NK-92 treated with Interleukin-12 subunit alpha and Interleukin-12 subunit beta, amount 100 ng/mL, for 24 hours (cell line): ENCODE results near the gene SRP68.

Experiments
- DNase-seq: peaks from one replicate; lab custom pipeline; 2025; lab: John Stamatoyannopoulos, UW

The SRP68 gene

DNA sequence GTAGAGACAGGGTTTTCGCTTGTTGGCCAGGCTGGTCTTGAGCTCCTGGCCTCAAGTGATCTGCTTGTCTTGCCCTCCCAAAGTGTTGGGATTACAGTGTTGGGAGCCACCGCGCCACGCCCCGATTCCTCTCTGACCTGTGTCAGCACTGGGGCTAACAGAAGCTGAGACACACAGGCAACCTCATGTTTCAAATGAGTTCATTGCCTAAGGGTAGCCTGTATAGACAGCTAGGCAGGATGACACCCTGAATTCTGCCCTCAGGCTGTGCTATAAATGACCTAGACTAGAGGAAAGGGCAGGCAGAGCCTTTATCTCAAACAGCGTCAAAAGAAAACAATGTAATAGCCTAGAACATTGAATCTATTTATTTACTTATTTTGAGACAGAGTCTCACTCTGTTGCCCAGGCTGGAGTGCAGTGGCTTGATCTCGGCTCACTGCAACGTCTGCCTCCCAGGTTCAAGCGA, 74.0 kb downstream of the SRP68 start:
- no peak for DNase-seq

- no peak for DNase-seq
Measured at GRCh38 chr17:75996665-75997590, 75.4 kb downstream of the SRP68 start.

DNA sequence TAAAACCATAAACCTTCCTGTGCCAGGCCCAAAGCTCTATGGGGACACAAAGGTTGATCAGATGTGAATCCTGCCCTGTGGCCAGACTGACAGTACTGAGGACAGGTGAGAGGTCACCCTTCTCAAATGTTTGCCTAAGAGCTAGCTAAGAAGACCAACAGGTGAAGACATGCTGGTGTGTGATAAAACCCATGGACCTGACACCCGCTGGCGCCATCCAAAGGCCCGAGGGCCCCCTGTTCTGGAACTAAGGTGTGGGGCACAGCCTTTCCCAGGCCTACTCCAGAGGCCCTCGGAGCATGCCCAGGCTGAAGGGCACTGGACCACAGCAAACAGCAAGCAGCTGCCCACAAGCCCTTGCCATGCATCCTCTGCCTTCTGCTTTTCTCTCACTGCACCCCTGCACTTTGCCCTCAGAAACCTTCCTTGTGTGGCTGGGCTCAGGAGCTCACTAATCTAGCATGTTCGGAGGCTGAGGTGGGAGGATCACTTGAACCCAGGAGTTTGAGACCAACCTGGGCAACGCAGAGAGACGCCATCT, 76.9 kb downstream of the SRP68 start:
- no peak for DNase-seq

GRCh38 chr17:75994802-75995370, 77.4 kb downstream of the SRP68 start:
- no peak for DNase-seq

DNA sequence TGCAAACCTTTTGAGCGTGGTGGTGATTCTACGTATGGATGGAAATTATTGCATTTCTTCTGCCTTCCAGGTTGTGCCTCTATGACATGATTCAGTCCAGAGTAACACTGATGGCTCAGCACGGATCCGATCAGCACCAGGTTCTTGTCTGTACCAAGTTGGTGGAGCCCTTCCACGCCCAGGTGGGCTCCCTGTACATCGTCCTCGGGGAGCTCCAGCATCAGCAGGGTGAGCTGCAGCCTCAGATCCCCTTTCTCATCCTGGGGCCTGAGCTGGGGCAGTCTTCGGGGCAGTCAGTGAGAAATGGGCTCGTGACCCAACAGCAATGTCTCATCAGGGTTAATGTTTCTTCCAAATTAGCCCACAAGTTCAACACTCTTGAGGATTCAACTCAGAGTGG, 80.9 kb downstream of the SRP68 start:
- DNase-seq: no peak
